Measurements from ENCODE around the gene CENPP.

The CENPP gene

GRCh38 chr9:92527291-92527828 lies 201.6 kb downstream of the CENPP start:
- no peak for DNase-seq
- Mint-ChIP-seq H3K4me3 (no peak overlapping the region), H3K27me3 (no peaks in the 10 kb centered on the region), H3K36me3 (ENCODE audit: insufficient read depth) (no peaks in the 10 kb centered on the region), H3K4me1 (ENCODE audit: low read depth in 2 of 2) (no peaks in the 10 kb centered on the region), H3K27ac (no peak overlapping the region), H3K9me3 (no peaks in the 10 kb centered on the region)
- no peak for ATAC-seq (replicated peaks)

DNA sequence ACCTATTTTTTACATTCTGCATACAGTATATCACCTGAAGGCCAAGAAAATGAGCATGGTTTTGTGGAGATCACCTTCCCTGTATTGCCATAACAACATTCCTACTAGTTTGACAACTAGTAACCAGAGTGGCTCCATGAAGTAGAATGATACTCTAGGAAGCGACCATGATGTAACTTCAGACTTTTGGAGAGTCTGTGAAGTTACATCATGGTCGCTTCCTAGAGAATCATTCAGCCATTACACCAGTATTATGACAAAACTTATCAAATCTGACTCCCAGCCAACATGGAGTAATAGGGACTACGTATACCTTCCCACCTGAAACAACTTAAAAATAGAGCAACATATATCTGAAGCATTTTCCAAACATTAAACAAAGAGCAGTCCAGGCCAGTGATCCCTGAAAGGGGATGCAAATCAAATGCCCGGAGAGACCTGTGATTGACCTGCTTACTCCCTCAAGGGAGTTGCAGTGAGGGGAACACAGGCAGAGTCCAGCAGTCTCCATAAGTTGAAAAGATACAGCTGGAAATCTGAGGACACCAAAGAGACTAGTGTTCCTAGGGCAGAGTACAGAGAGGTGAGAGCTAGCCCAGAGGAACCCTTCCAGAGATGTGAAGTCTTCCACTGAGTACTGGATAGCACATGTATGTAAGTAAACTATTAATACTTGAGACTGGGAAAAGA lies 202.2 kb downstream of the CENPP start:
- Mint-ChIP-seq H3K36me3 (ENCODE audit: insufficient read depth) (no peaks in the 10 kb centered on the region), H3K9me3 (no peaks in the 10 kb centered on the region), H3K27me3 (no peaks in the 10 kb centered on the region), H3K4me1 (ENCODE audit: low read depth in 2 of 2) (no peaks in the 10 kb centered on the region), H3K27ac (peak overlapping the region in 1 of 2 donors; percentile 24), H3K4me3 (no peak overlapping the region)
- no peak for DNase-seq
- no peak for ATAC-seq (replicated peaks)

DNA sequence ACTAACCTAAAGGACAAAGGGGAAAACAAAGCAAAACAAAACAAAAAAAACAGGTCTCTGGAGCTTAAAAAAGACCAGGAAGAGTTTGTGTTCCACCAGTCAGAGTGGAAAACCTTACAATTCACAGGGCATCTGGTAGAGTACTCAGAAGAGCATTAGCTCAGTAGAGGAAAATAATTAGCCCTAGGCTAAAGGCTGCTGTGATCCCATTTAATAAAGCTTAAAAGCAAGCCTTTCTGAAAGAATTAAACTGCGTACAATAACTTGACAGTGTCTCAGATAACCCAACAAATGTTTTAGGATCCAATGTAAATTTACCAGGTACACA lies 202.7 kb downstream of the CENPP start:
- Mint-ChIP-seq H3K27ac (peak overlapping the region in 1 of 2 donors; percentile 24), H3K27me3 (no peaks in the 10 kb centered on the region), H3K4me3 (no peak overlapping the region), H3K4me1 (ENCODE audit: low read depth in 2 of 2) (no peaks in the 10 kb centered on the region), H3K9me3 (no peaks in the 10 kb centered on the region), H3K36me3 (ENCODE audit: insufficient read depth) (no peaks in the 10 kb centered on the region)
- ATAC-seq (replicated peaks) (no peak), DNase-seq (no peak)

GRCh38 chr9:92529124-92529523 lies 203.4 kb downstream of the CENPP start:
- DNase-seq (no peak), ATAC-seq (replicated peaks) (no peak)
- H3K4me3 Mint-ChIP-seq, result no peak overlapping the region
- H3K27ac Mint-ChIP-seq, result no peak overlapping the region
- H3K27me3 Mint-ChIP-seq, result no peaks in the 10 kb centered on the region
- no peaks in the 10 kb centered on the region for H3K4me1 Mint-ChIP-seq (ENCODE audit: low read depth in 2 of 2)
- no peaks in the 10 kb centered on the region for H3K36me3 Mint-ChIP-seq (ENCODE audit: insufficient read depth)
- no peaks in the 10 kb centered on the region for H3K9me3 Mint-ChIP-seq

- no peak for DNase-seq
- Mint-ChIP-seq H3K36me3 (ENCODE audit: insufficient read depth) (no peaks in the 10 kb centered on the region), H3K4me1 (ENCODE audit: low read depth in 2 of 2) (no peaks in the 10 kb centered on the region), H3K27me3 (no peaks in the 10 kb centered on the region), H3K4me3 (no peak overlapping the region), H3K9me3 (no peaks in the 10 kb centered on the region), H3K27ac (no peak overlapping the region)
- ATAC-seq (replicated peaks), result no peak
Observed at GRCh38 chr9:92530893-92531292, 205.1 kb downstream of the CENPP start.

DNA sequence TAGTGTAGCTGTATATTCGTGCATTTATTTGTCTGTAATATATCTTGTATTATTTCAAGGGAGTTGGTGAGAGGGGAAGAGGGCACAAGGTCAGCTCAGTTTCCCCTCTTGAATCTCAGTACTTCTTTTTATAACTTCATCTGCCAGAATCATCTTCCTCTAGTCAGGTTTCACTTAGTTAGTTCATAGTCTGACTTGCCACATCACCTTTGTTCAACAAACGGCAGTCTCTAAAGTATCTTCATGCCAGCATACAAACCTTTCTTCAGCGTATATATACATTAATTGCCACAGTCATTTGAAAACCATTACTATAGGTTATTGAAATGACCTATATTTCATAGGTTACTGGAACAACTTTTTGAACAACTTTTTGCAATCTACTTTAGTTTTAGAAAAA lies 208.5 kb downstream of the CENPP start:
- no peak for ATAC-seq (replicated peaks)
- Mint-ChIP-seq H3K9me3 (no peaks in the 10 kb centered on the region), H3K36me3 (ENCODE audit: insufficient read depth) (no peaks in the 10 kb centered on the region), H3K27ac (no peak overlapping the region), H3K27me3 (no peaks in the 10 kb centered on the region), H3K4me1 (ENCODE audit: low read depth in 2 of 2) (no peaks in the 10 kb centered on the region), H3K4me3 (no peak overlapping the region)
- no peak for DNase-seq

DNA sequence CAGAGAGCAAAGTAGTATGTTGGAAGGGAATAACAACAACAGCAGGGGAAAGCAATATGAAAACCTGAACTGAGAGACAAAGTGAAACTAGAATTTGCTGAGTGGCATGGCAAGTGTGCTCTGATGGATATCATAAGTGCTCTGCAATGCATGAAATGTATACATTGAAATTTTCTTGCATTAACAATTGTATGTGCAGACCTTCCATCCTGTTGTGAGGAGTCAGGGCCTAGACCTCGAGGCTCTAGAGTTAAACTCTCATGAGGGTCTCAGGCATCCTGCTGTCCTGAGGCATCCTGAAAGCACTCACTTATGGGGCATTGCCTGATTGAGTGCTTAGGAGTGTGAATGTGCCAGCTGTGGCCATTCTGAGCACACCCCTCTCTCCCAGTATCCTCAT lies 208.9 kb downstream of the CENPP start:
- Mint-ChIP-seq H3K27me3 (no peaks in the 10 kb centered on the region), H3K27ac (no peak overlapping the region), H3K4me3 (no peak overlapping the region), H3K9me3 (no peaks in the 10 kb centered on the region), H3K4me1 (ENCODE audit: low read depth in 2 of 2) (no peaks in the 10 kb centered on the region), H3K36me3 (ENCODE audit: insufficient read depth) (no peaks in the 10 kb centered on the region)
- no peak for DNase-seq
- no peak for ATAC-seq (replicated peaks)

GRCh38 chr9:92535940-92536850 lies 210.4 kb downstream of the CENPP start, which contains the start of gene ECM2:
Gene ECM2, minus strand, starts transcription at chr9:92535990. Its CDS starts 13,124 bp downstream, at chr9:92522866.
- no peaks in the 10 kb centered on the region for H3K27me3 Mint-ChIP-seq
- H3K27ac Mint-ChIP-seq, result no peak within 1 kb of the TSS
- no peak within 1 kb of the TSS for H3K4me3 Mint-ChIP-seq
- no peak for DNase-seq
- no peaks in the 10 kb centered on the region for H3K4me1 Mint-ChIP-seq (ENCODE audit: low read depth in 2 of 2)
- H3K36me3 Mint-ChIP-seq (ENCODE audit: insufficient read depth), result no peaks in the 10 kb centered on the region
- H3K9me3 Mint-ChIP-seq, result no peaks in the 10 kb centered on the region
- ATAC-seq (replicated peaks), result no peak

GRCh38 chr9:92538541-92538940 lies 212.8 kb downstream of the CENPP start:
- H3K27ac Mint-ChIP-seq, result no peak overlapping the region

DNA sequence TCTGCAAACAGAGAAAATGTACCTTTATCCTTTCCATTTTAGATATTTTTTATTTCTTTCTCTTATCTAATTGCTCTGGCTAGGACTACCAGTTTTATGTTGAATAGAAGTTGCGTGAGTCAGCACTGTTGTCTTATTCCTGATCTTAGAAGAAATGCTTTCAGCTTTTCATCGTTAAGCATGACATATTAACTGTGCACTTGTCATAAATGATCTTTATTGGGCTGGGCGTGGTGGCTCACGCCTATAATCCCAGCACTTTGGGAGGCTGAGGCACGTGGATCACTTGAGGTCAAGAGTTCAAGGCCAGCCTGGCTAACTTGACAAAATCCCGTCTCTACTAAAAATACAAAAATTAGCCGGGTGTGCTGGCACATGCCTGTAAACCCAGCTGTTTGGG lies 218.2 kb downstream of the CENPP start:
- no peaks in the 10 kb centered on the region for H3K27me3 Mint-ChIP-seq
- ATAC-seq (replicated peaks), result no peak
- DNase-seq, result no peak
- no peak overlapping the region for H3K4me3 Mint-ChIP-seq
- no peaks in the 10 kb centered on the region for H3K4me1 Mint-ChIP-seq (ENCODE audit: low read depth in 2 of 2)
- no peaks in the 10 kb centered on the region for H3K9me3 Mint-ChIP-seq
- H3K27ac Mint-ChIP-seq, result no peak overlapping the region
- peaks cover 3% of the 10 kb centered on the region for H3K36me3 Mint-ChIP-seq (ENCODE audit: insufficient read depth)

More at GRCh38 chr9:92538541-92538940, 212.8 kb downstream of the CENPP start:
- Mint-ChIP-seq H3K36me3 (ENCODE audit: insufficient read depth) (peaks cover 3% of the 10 kb centered on the region), H3K9me3 (no peaks in the 10 kb centered on the region), H3K4me3 (no peak overlapping the region), H3K4me1 (ENCODE audit: low read depth in 2 of 2) (no peaks in the 10 kb centered on the region), H3K27me3 (no peaks in the 10 kb centered on the region)
- ATAC-seq (replicated peaks) (no peak), DNase-seq (no peak)

GRCh38 chr9:92545002-92545510 lies 219.3 kb downstream of the CENPP start:
- no peak overlapping the region for H3K27ac Mint-ChIP-seq
- H3K4me3 Mint-ChIP-seq, result no peak overlapping the region
- ATAC-seq (replicated peaks) (no peak), DNase-seq (no peak)
- H3K36me3 Mint-ChIP-seq (ENCODE audit: insufficient read depth), result peaks cover 3% of the 10 kb centered on the region
- H3K9me3 Mint-ChIP-seq, result no peaks in the 10 kb centered on the region
- no peaks in the 10 kb centered on the region for H3K4me1 Mint-ChIP-seq (ENCODE audit: low read depth in 2 of 2)
- no peaks in the 10 kb centered on the region for H3K27me3 Mint-ChIP-seq

DNA sequence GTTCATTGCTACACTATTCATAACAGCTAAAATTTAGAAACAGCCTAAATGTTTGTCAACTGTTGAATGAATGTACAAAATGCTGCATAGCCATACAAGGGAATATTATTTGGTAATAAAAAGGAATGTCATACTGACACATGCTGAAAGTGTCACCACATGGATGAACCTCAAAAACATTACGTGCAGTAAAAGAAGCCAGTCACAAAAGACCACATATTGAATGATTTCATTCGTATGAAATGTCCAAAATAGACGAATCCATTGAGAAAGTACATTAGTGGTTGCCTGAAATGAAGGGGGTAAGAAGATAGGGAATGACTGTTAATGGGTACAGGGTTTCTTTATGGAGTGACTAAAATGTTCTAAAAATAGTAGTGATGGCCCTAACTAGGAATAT lies 221.6 kb downstream of the CENPP start:
- DNase-seq (no peak), ATAC-seq (replicated peaks) (no peak)
- Mint-ChIP-seq H3K27me3 (no peaks in the 10 kb centered on the region), H3K4me1 (ENCODE audit: low read depth in 2 of 2) (no peaks in the 10 kb centered on the region), H3K27ac (no peak overlapping the region), H3K9me3 (no peaks in the 10 kb centered on the region), H3K36me3 (ENCODE audit: insufficient read depth) (peaks cover 3% of the 10 kb centered on the region), H3K4me3 (no peak overlapping the region)

DNA sequence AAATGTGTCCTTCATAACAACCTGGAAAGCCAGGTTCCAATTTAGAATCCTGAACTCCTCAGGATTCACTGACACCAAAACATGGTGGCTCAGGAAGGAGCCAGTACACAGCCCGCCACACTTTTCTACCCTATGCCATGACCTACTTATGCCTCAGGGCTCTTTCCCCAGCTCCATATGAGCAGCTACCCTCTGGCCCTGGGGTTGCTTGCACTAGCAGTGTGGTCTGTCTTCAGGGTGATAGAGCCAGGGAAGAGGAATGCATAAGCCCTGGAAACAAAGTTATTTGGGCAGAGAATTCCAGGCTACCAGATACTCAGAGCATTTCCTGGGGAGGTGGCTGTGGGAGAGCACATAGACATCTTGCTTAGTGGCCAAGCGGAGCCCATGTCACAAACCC lies 225.0 kb downstream of the CENPP start:
- H3K27ac Mint-ChIP-seq, result no peak overlapping the region
- no peak for ATAC-seq (replicated peaks)

More for the DNA sequence above, 225.0 kb downstream of the CENPP start:
- no peaks in the 10 kb centered on the region for H3K36me3 Mint-ChIP-seq (ENCODE audit: insufficient read depth)
- no peaks in the 10 kb centered on the region for H3K4me1 Mint-ChIP-seq (ENCODE audit: low read depth in 2 of 2)
- H3K9me3 Mint-ChIP-seq, result no peaks in the 10 kb centered on the region
- H3K4me3 Mint-ChIP-seq, result no peak overlapping the region
- no peak for DNase-seq
- no peaks in the 10 kb centered on the region for H3K27me3 Mint-ChIP-seq
